H1 (cell line): Measurements from ENCODE around the gene ZNF189. TPM values are rescaled to one million over a fixed set of nuclear protein-coding genes. Genes with fewer than 3 reads are reported as not detected.
A peak's percentile ranks its signal among the peaks of the same experiment; 100 is the strongest.

Experiments used
- CTCF ChIA-PET: fragments of 300-600 bp; sonication (Branson Sonifier 250); formaldehyde crosslinking; loops from one replicate; lab custom pipeline; 2021; ENCODE audit not compliant: partially characterized antibody; lab: Charles Lee
- POLR2A ChIA-PET: fragments of 300-600 bp; sonication (Branson Sonifier 250); formaldehyde crosslinking; loops from one replicate; lab custom pipeline; 2021; ENCODE audit warnings: inconsistent platforms; ENCODE audit not compliant: partially characterized antibody; lab: Charles Lee
- DNase-seq, 2 experiments: peaks; one replicate each; pipeline versions ENCODE4 v3.0.0 to v3.0.0-alpha.2; 2010 to 2022; ENCODE audit warnings: low spot score in 2 of 2, low read depth in 1 of 2, mixed read lengths in 1 of 2
- FAIRE-seq: peaks from 2 replicates; lab custom pipeline; 2011; peaks lifted over from hg19 to GRCh38; lab: Jason Lieb, UNC
- H2AFZ ChIP-seq: 2 replicates; pipeline ENCODE4 v1.8.1; 2012; ENCODE audit warnings: low read length, inconsistent platforms
- H2AK5ac ChIP-seq: 2 replicates; pipeline ENCODE4 v1.6.1; 2013; ENCODE audit warnings: low read depth, low read length
- H2BK120ac ChIP-seq: replicated peaks from 2 replicates; pipeline ENCODE3; 2013; ENCODE audit warnings: low read depth, low read length, inconsistent platforms
- H2BK12ac ChIP-seq: 2 replicates; pipeline ENCODE4 v1.6.1; 2013; ENCODE audit warnings: low read depth, low read length
- H2BK15ac ChIP-seq: 2 replicates; pipeline ENCODE4 v1.6.1; 2013; ENCODE audit warnings: low read length
- H2BK20ac ChIP-seq: 2 replicates; pipeline ENCODE4 v1.6.1; 2013; ENCODE audit warnings: low read length
- H2BK5ac ChIP-seq: 2 replicates; pipeline ENCODE4 v1.6.1; 2013; ENCODE audit warnings: low read depth, low read length
- H3K14ac ChIP-seq: 2 replicates; pipeline ENCODE4 v1.6.1; 2013; ENCODE audit warnings: inconsistent platforms; ENCODE audit not compliant: insufficient read length
- H3K18ac ChIP-seq: 2 replicates; pipeline ENCODE4 v1.6.1; 2013; ENCODE audit warnings: low read length; ENCODE audit errors: extremely low read depth
- H3K23ac ChIP-seq: 2 replicates; pipeline ENCODE4 v1.6.1; 2013; ENCODE audit warnings: inconsistent platforms; ENCODE audit not compliant: insufficient read length
- H3K23me2 ChIP-seq: 2 replicates; pipeline ENCODE4 v1.6.1; 2013; ENCODE audit warnings: low read depth, low read length
- H3K27ac ChIP-seq: 2 replicates; pipeline ENCODE4 v1.6.1; 2011; ENCODE audit warnings: low read depth, low read length, inconsistent platforms
- H3K27me3 ChIP-seq, 4 experiments: replicated peaks in 1 of 4; 1 replicate in 1 of 4; 2 replicates in 3 of 4; pipeline versions ENCODE4 v1.6.1 to v1.8.1; 2011 to 2013; ENCODE audit warnings: low read length in 3 of 4, mild to moderate bottlenecking in 3 of 4, inconsistent platforms in 2 of 4, mixed read lengths in 2 of 4, moderate library complexity in 1 of 4; ENCODE audit not compliant: control insufficient read depth in 3 of 4, insufficient read depth in 3 of 4; ENCODE audit errors: extremely low read depth in 1 of 4
- H3K36me3 ChIP-seq, 4 experiments: 2 replicates each; pipeline versions ENCODE4 v1.6.1 to v1.8.1; 2011 to 2013; ENCODE audit warnings: mild to moderate bottlenecking in 4 of 4, low read length in 3 of 4, moderate library complexity in 2 of 4, control low read depth in 1 of 4, inconsistent platforms in 1 of 4; ENCODE audit not compliant: insufficient read depth in 4 of 4, control insufficient read depth in 2 of 4
- H3K4ac ChIP-seq: replicated peaks from 2 replicates; pipeline ENCODE3; 2013; ENCODE audit warnings: low read length, low read depth, mixed read lengths, inconsistent platforms; ENCODE audit not compliant: insufficient read length
- H3K4me1 ChIP-seq, 4 experiments: replicated peaks in 1 of 4; 1 replicate in 1 of 4; 2 replicates in 3 of 4; pipeline versions ENCODE4 v1.6.1 to v1.8.1; 2011 to 2013; ENCODE audit warnings: low read length in 3 of 4, inconsistent platforms in 2 of 4, mixed read lengths in 1 of 4; ENCODE audit not compliant: insufficient read depth in 4 of 4, control insufficient read depth in 3 of 4
- H3K4me2 ChIP-seq, 2 experiments: 2 replicates each; pipeline versions ENCODE4 v1.6.1 to v1.8.1; 2011 to 2013; ENCODE audit warnings: low read depth in 2 of 2, low read length in 2 of 2, control low read depth in 1 of 2, inconsistent platforms in 1 of 2, mild to moderate bottlenecking in 1 of 2; ENCODE audit not compliant: insufficient read depth in 1 of 2
- H3K4me3 ChIP-seq, 4 experiments: fragments of 200-600, 300-600 bp in 1 of 4; sonication (generic), shearing (Covaris generic), sonication (Bioruptor Twin) in 1 of 4; 2 replicates each; pipeline versions ENCODE4 v1.5.1 to v1.8.1; 2011 to 2016; ENCODE audit warnings: low read length in 4 of 4, low read depth in 3 of 4, control low read depth in 2 of 4, inconsistent platforms in 2 of 4, mild to moderate bottlenecking in 2 of 4, mixed read lengths in 1 of 4, moderate library complexity in 1 of 4; ENCODE audit not compliant: insufficient read depth in 2 of 4; ENCODE audit errors: extremely low read depth in 1 of 4
- H3K56ac ChIP-seq: replicated peaks from 2 replicates; pipeline ENCODE3; 2013; ENCODE audit warnings: low read depth, mild to moderate bottlenecking, mixed read lengths, low read length, inconsistent platforms; ENCODE audit not compliant: insufficient read length
- H3K79me1 ChIP-seq: 2 replicates; pipeline ENCODE4 v1.6.1; 2013; ENCODE audit warnings: low read depth, low read length, control low read depth
- H3K79me2 ChIP-seq, 2 experiments: 2 replicates each; pipeline versions ENCODE4 v1.6.1 to v1.8.1; 2012 to 2013; ENCODE audit warnings: low read length in 2 of 2, mild to moderate bottlenecking in 2 of 2, inconsistent platforms in 1 of 2; ENCODE audit not compliant: insufficient read depth in 2 of 2, control insufficient read depth in 1 of 2
- H3K9ac ChIP-seq, 4 experiments: replicated peaks in 1 of 4; 1 replicate in 1 of 4; 2 replicates in 3 of 4; pipeline versions ENCODE4 v1.6.1 to v1.8.1; 2011 to 2013; ENCODE audit warnings: low read depth in 3 of 4, low read length in 3 of 4, control low read depth in 2 of 4, mild to moderate bottlenecking in 2 of 4, moderate library complexity in 2 of 4, inconsistent platforms in 1 of 4; ENCODE audit errors: extremely low read depth in 1 of 4
- H3K9me3 ChIP-seq, 2 experiments: 2 replicates each; pipeline versions ENCODE4 v1.6.1 to v1.8.1; 2012 to 2013; ENCODE audit warnings: mild to moderate bottlenecking in 2 of 2, moderate library complexity in 2 of 2, control low read depth in 1 of 2, inconsistent platforms in 1 of 2, low read depth in 1 of 2, low read length in 1 of 2, mixed read lengths in 1 of 2; ENCODE audit not compliant: insufficient read depth in 2 of 2
- H4K20me1 ChIP-seq, 2 experiments: replicated peaks in 1 of 2; 2 replicates each; pipeline versions ENCODE3 to v1.8.1; 2011 to 2013; ENCODE audit warnings: inconsistent platforms in 2 of 2, low read length in 2 of 2, mild to moderate bottlenecking in 1 of 2; ENCODE audit not compliant: insufficient read depth in 2 of 2, control insufficient read depth in 1 of 2
- H4K5ac ChIP-seq: 2 replicates; pipeline ENCODE4 v1.6.1; 2013; ENCODE audit warnings: low read length, low read depth, mixed read lengths, inconsistent platforms; ENCODE audit not compliant: insufficient read length
- H4K8ac ChIP-seq: 2 replicates; pipeline ENCODE4 v1.8.0; 2013; ENCODE audit warnings: mild to moderate bottlenecking, moderate library complexity, low read length, inconsistent platforms; ENCODE audit not compliant: insufficient read depth; ENCODE audit errors: extremely low read depth
- H4K91ac ChIP-seq: replicated peaks from 2 replicates; pipeline ENCODE3; 2013; ENCODE audit warnings: low read length, mixed read lengths, inconsistent platforms; ENCODE audit not compliant: insufficient read length
- HDAC2 ChIP-seq, 2 experiments: fragments of 300-600 bp in 1 of 2; sonication (generic) in 1 of 2; IDR thresholded peaks; 2 replicates each; pipeline ENCODE4 v1.6.1; 2011 to 2012; ENCODE audit warnings: low read depth in 2 of 2, low read length in 2 of 2, mild to moderate bottlenecking in 2 of 2, moderate library complexity in 2 of 2, borderline replicate concordance in 1 of 2, inconsistent platforms in 1 of 2
- RAD21 ChIP-seq, 2 experiments: IDR thresholded peaks in 1 of 2; conservative IDR thresholded peaks in 1 of 2; 2 replicates each; pipeline ENCODE4 v1.6.1; 2011; ENCODE audit warnings: low read depth in 2 of 2, low read length in 2 of 2, improper control_type of control experiment in 1 of 2, inconsistent platforms in 1 of 2, mild to moderate bottlenecking in 1 of 2, moderate library complexity in 1 of 2
- RXRA ChIP-seq: IDR thresholded peaks from 2 replicates; pipeline ENCODE4 v1.6.1; 2011; ENCODE audit warnings: low read depth, mild to moderate bottlenecking, low read length, moderate library complexity; ENCODE audit not compliant: insufficient read depth
- WGBS, 2 experiments: shearing (Covaris generic) in 1 of 2; methylation state at CpG; one replicate each; pipeline versions ENCODE4 v1.1.6 to v1.1.7; 2013 to 2015; ENCODE audit warnings: low lambda C conversion rate in 2 of 2, mixed read lengths in 2 of 2, inconsistent platforms in 1 of 2, low coverage in 1 of 2, missing lambda C conversion rate in 1 of 2; ENCODE audit not compliant: insufficient replicate concordance in 2 of 2, insufficient coverage in 1 of 2, insufficient read length in 1 of 2; ENCODE audit errors: extremely low coverage in 1 of 2, missing lambda C conversion rate in 1 of 2; 5-methylcytosine and 5-hydroxymethylcytosine counted together
- polyA plus RNA-seq, 7 experiments: library from polyadenylated mRNA; depleted of rRNA in 3 of 7; stranded (reverse) in 5 of 7; unstranded in 2 of 7; fragments of >200 nt in 5 of 7; fragments of 200-250 nt in 2 of 7; gene quantifications; 1 replicate in 5 of 7; 2 replicates in 1 of 7; 4 replicates in 1 of 7; pipeline versions ENCODE4 v1.2.1 to v1.2.3, GENCODE V29; 2011 to 2013; ENCODE audit warnings: missing spikeins in 2 of 7, mixed read lengths in 2 of 7
- total RNA-seq: library from RNA; stranded (reverse); fragmentation: NEBNext Ultra II Directional; extraction: Animal tissue kit (Norgen Biotek cat#: 25700); gene quantifications from 2 replicates; pipeline ENCODE4 v1.2.1, GENCODE V29; 2021
- TF ChIP-seq, protein P1 (sequence below), 3 experiments: IDR thresholded peaks; 1 replicate in 2 of 3; 2 replicates in 1 of 3; pipeline versions ENCODE4 v1.5.1 to v1.6.1; 2011; ENCODE audit warnings: low read length in 3 of 3, mild to moderate bottlenecking in 3 of 3, inconsistent platforms in 2 of 3, low read depth in 1 of 3, moderate library complexity in 1 of 3; ENCODE audit not compliant: insufficient read depth in 1 of 3; ENCODE audit errors: control extremely low read depth in 1 of 3

ZNF189 gene
- total and polyA plus RNA-seq, 2 of the 8 experiments (the other 6 are each of a cell fraction or from before 2014, with no cell fraction given): 1.9 to 12.3 TPM

DNA sequence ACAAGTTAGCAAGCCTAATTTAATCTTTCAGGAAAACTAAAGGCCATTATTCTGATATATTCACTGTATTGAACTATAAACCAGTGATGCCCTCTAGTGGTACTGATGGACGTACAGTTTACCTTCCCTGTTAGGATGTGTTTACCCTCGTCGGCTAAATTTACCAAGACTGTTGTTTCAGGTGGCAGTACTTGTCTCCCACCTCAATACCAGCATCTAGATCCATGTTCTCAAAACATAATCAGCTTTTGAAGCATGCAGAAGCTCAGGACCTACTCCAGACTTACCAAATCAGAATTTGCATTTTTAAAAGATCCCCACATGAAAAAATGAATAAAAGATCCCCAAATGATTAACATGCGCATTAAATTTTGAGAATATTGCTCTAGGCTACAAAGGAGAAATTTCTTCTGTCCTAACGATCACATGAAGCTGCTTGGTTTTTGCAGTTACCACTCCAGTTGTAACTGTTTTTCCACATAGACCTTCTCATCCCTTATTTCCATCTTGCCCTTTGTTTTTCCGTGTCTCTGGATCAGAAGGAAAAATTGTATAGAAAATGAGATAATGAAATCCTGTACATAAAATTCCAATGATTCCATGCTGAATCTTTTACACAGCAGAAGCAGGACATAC lies 10.7 kb upstream of the ZNF189 start:
- H3K14ac ChIP-seq: no peak overlapping the region
- no peak overlapping the region for H4K5ac ChIP-seq
- no peaks in the 10 kb centered on the region for H3K27me3 ChIP-seq
- no peak overlapping the region for H3K56ac ChIP-seq
- no peak overlapping the region for H2AFZ ChIP-seq
- H3K4me1 ChIP-seq: peaks cover 0 to 3% (median 0%) of the 10 kb centered on the region in 4 experiments; a peak in 3 of 7 replicates
- H3K23me2 ChIP-seq: no peaks in the 10 kb centered on the region
- H2AK5ac ChIP-seq: no peak overlapping the region
- FAIRE-seq (peak; percentile 69), DNase-seq (no peak)
- CTCF ChIA-PET: interaction anchor here (0.7 to 3.6 kb wide), 32 partner anchors 8 to 787 kb away, joined by 3 to 21 read pairs (median 4); partner anchors contain the start of genes MRPL50 and ZNF189
- POLR2A ChIA-PET: interaction anchor here (0.6 to 1.9 kb wide), 6 partner anchors 10 to 1014 kb away, joined by 3 to 15 read pairs (median 4); partner anchors contain the start of genes MRPL50 and ZNF189
- no peak overlapping the region for H3K27ac ChIP-seq
- no peak overlapping the region for H2BK5ac ChIP-seq
- no peak overlapping the region for H3K23ac ChIP-seq
- H2BK120ac ChIP-seq: no peak overlapping the region
- no peak overlapping the region for H2BK20ac ChIP-seq
- H3K4me3 ChIP-seq: no peak overlapping the region
- no peak overlapping the region for H3K9ac ChIP-seq
- no peak overlapping the region for H3K4ac ChIP-seq
- peaks cover 1 to 24% of the 10 kb centered on the region in 2 experiments; a peak in 3 of 4 replicates for H3K79me2 ChIP-seq
- H3K9me3 ChIP-seq: peaks cover 6 to 14% of the 10 kb centered on the region in 2 experiments; a peak in 2 of 4 replicates
- 66% methylated on average over 6 of the region's 6 CpGs; no CpG with 5 or more reads in 1 of the 2 experiments for WGBS, 2 experiments
- H2BK15ac ChIP-seq: no peak overlapping the region
- no peak overlapping the region for H3K18ac ChIP-seq
- peaks cover 0 to 1% of the 10 kb centered on the region in 2 experiments for H4K20me1 ChIP-seq
- no peak overlapping the region for H4K91ac ChIP-seq
- H3K4me2 ChIP-seq: no peak overlapping the region
- no peaks in the 10 kb centered on the region for H3K79me1 ChIP-seq
- peaks cover 0 to 41% (median 11%) of the 10 kb centered on the region in 4 experiments; a peak in 5 of 8 replicates for H3K36me3 ChIP-seq
- no peak overlapping the region for H2BK12ac ChIP-seq
- no peak overlapping the region for H4K8ac ChIP-seq
- TF ChIP-seq RAD21 (IDR thresholded peaks at IDR 0.05 in 1 of 2, conservative IDR thresholded peaks at IDR 0.05 in 1 of 2; ENCODE audit: low read depth in 2 of 2, low read length in 2 of 2): peak; percentile 61 to 62
- TF ChIP-seq RXRA: no peak
- no peak for TF ChIP-seq HDAC2 (IDR thresholded peaks at IDR 0.05; ENCODE audit: borderline replicate concordance in 1 of 2, low read depth in 2 of 2, low read length in 2 of 2)
- TF ChIP-seq, protein P1, sequence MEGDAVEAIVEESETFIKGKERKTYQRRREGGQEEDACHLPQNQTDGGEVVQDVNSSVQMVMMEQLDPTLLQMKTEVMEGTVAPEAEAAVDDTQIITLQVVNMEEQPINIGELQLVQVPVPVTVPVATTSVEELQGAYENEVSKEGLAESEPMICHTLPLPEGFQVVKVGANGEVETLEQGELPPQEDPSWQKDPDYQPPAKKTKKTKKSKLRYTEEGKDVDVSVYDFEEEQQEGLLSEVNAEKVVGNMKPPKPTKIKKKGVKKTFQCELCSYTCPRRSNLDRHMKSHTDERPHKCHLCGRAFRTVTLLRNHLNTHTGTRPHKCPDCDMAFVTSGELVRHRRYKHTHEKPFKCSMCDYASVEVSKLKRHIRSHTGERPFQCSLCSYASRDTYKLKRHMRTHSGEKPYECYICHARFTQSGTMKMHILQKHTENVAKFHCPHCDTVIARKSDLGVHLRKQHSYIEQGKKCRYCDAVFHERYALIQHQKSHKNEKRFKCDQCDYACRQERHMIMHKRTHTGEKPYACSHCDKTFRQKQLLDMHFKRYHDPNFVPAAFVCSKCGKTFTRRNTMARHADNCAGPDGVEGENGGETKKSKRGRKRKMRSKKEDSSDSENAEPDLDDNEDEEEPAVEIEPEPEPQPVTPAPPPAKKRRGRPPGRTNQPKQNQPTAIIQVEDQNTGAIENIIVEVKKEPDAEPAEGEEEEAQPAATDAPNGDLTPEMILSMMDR (IDR thresholded peaks at IDR 0.05; ENCODE audit: control extremely low read depth in 1 of 3, insufficient read depth in 1 of 3, low read depth in 1 of 3, low read length in 3 of 3): peak in 2 of 3 experiments; percentile 64 to 77; a peak in 3 of 4 replicates
